Naive B cell (primary cell): ENCODE data around the gene C1QTNF2. TPM values are rescaled to one million over a fixed set of nuclear protein-coding genes. Genes with fewer than 3 reads are reported as not detected.

ENCODE experiments used
- ATAC-seq, 2 donors: fragments of 150-1000 bp; cut with Tn5 transposase; 2 replicates each; pipeline ENCODE4 v1.10.0; 2021; ENCODE audit warnings: low read depth in 2 of 2, mild to moderate bottlenecking in 2 of 2, moderate library complexity in 2 of 2
- DNase-seq: peaks from one replicate; pipeline ENCODE4 v3.0.0; 2022
- H3K27ac Mint-ChIP-seq, 6 donors: one replicate each; pipeline ENCODE4 v1.8.0; 2020 to 2022; ENCODE audit warnings: mild to moderate bottlenecking in 6 of 6, mixed read lengths in 6 of 6, moderate library complexity in 5 of 6, inconsistent platforms in 2 of 6
- H3K27me3 Mint-ChIP-seq, 3 donors: one replicate each; pipeline ENCODE4 v1.8.0; 2021 to 2022; ENCODE audit warnings: mixed read lengths in 3 of 3, mild to moderate bottlenecking in 1 of 3
- H3K36me3 Mint-ChIP-seq, 2 donors: one replicate each; pipeline ENCODE4 v1.8.0; 2020 to 2022; ENCODE audit warnings: mixed read lengths in 2 of 2, inconsistent platforms in 1 of 2, mild to moderate bottlenecking in 1 of 2
- H3K4me1 Mint-ChIP-seq, 3 donors: one replicate each; pipeline ENCODE4 v1.8.0; 2020 to 2022; ENCODE audit warnings: mixed read lengths in 3 of 3, inconsistent platforms in 1 of 3, mild to moderate bottlenecking in 1 of 3, moderate library complexity in 1 of 3
- H3K4me3 Mint-ChIP-seq, 8 donors: one replicate each; pipeline ENCODE4 v1.8.0; 2020 to 2022; ENCODE audit warnings: mild to moderate bottlenecking in 8 of 8, mixed read lengths in 8 of 8, moderate library complexity in 8 of 8, inconsistent platforms in 2 of 8
- H3K9me3 Mint-ChIP-seq, 7 donors: one replicate each; pipeline ENCODE4 v1.8.0; 2020 to 2022; ENCODE audit warnings: mixed read lengths in 7 of 7, mild to moderate bottlenecking in 5 of 7, inconsistent platforms in 2 of 7, moderate library complexity in 1 of 7
- polyA plus RNA-seq, 6 donors: library from polyadenylated mRNA; unstranded; fragments of 300-500 nt; fragmentation: Illumina TruSeq; gene quantifications; one replicate each; pipeline ENCODE4 v1.2.3, GENCODE V29; 2021; ENCODE audit warnings: low read depth in 6 of 6

Gene C1QTNF2
- polyA plus RNA-seq: not detected

GRCh38 chr5:160369990-160370712, at the start of gene C1QTNF2:
Gene C1QTNF2, minus strand, starts transcription at chr5:160370626. Its CDS starts 15,615 bp downstream, at chr5:160355011.
- Mint-ChIP-seq H3K4me1 (peaks cover 9 to 15% (median 10%) of the 10 kb centered on the region in 3 donors), H3K4me3 (peak within 1 kb of the TSS; percentile 61 to 91 (median 85)), H3K27me3 (peaks cover 71 to 78% (median 71%) of the 10 kb centered on the region in 3 donors), H3K27ac (peak within 1 kb of the TSS in 3 of 6 donors; percentile 1 to 85 (median 43)), H3K9me3 (no peaks in the 10 kb centered on the region), H3K36me3 (no peaks in the 10 kb centered on the region)
- DNase-seq (no peak), ATAC-seq (peak; percentile 34 to 64)

GRCh38 chr5:160420331-160420610, 49.8 kb upstream of the C1QTNF2 start:
- Mint-ChIP-seq H3K36me3 (peaks cover 0 to 6% of the 10 kb centered on the region in 2 donors), H3K27ac (peak overlapping the region in 5 of 6 donors; percentile 98 to 100 (median 99)), H3K9me3 (peaks cover 0 to 5% (median 0%) of the 10 kb centered on the region in 7 donors), H3K4me1 (peaks cover 54 to 76% (median 69%) of the 10 kb centered on the region in 3 donors), H3K4me3 (peak overlapping the region; percentile 92 to 100 (median 97)), H3K27me3 (no peaks in the 10 kb centered on the region)
- no peak for DNase-seq
- ATAC-seq: no peak

DNA sequence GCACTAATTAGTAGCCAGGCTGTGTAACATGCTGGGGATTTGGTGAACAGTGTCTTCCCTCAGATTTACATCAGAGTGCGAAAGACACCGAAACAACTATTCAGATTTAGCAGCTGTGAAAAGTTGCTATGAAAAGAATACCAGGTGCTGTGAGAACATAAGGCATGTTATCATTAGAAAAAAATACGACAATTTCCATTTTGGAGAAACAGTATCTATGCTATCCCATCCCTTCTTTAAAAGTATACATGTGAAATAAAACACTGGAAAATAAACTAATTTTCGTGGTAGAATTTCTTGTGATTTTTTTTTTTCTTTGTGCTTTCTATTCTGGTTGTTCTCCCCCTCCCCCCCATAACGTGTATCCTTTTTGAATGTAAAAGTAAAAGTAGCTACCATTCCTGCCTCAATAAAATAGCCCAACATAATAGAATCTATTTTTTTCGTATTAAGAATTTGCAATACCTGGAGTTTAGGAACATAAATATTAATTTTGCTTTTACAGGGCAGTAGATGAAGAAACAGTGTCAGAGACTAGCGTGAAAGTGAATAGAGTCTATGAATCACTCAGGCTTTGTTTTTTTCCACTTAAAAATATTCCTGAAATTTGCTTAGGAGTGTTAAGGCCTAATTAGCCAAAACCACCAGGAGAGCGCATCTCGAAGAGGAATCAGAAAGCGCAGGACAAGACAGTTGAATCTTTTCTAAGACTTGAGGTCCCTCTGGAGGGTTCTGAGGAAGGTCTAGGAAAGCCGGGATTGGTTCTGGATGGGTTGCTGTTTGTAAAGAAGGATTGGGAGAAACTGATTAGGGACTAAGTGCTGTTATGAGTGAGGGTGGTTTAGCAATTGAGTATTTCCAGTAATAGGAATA, 49.3 kb upstream of the C1QTNF2 start:
- Mint-ChIP-seq H3K27ac (peak overlapping the region; percentile 98 to 100 (median 99)), H3K36me3 (peaks cover 0 to 6% of the 10 kb centered on the region in 2 donors), H3K9me3 (peaks cover 0 to 5% (median 0%) of the 10 kb centered on the region in 7 donors), H3K4me1 (peaks cover 49 to 70% (median 66%) of the 10 kb centered on the region in 3 donors), H3K4me3 (peak overlapping the region; percentile 92 to 100 (median 97)), H3K27me3 (no peaks in the 10 kb centered on the region)
- ATAC-seq: peak; percentile 6 to 7
- DNase-seq: peak; percentile 38

- H3K36me3 Mint-ChIP-seq: peaks cover 0 to 6% of the 10 kb centered on the region in 2 donors
- peak within 1 kb of the TSS; percentile 92 to 100 (median 97) for H3K4me3 Mint-ChIP-seq
- ATAC-seq (peak; percentile 82 to 83), DNase-seq (peak; percentile 94)
- peaks cover 44 to 65% (median 59%) of the 10 kb centered on the region in 3 donors for H3K4me1 Mint-ChIP-seq
- no peaks in the 10 kb centered on the region for H3K27me3 Mint-ChIP-seq
- peak within 1 kb of the TSS; percentile 98 to 100 (median 99) for H3K27ac Mint-ChIP-seq
- H3K9me3 Mint-ChIP-seq: peaks cover 0 to 5% (median 0%) of the 10 kb centered on the region in 7 donors
Measured at GRCh38 chr5:160418561-160419457, 48.4 kb upstream of the C1QTNF2 start, which contains the start of gene SLU7. Gene SLU7, minus strand, starts transcription at chr5:160419081. Its CDS starts 3,787 bp downstream, at chr5:160415294.

DNA sequence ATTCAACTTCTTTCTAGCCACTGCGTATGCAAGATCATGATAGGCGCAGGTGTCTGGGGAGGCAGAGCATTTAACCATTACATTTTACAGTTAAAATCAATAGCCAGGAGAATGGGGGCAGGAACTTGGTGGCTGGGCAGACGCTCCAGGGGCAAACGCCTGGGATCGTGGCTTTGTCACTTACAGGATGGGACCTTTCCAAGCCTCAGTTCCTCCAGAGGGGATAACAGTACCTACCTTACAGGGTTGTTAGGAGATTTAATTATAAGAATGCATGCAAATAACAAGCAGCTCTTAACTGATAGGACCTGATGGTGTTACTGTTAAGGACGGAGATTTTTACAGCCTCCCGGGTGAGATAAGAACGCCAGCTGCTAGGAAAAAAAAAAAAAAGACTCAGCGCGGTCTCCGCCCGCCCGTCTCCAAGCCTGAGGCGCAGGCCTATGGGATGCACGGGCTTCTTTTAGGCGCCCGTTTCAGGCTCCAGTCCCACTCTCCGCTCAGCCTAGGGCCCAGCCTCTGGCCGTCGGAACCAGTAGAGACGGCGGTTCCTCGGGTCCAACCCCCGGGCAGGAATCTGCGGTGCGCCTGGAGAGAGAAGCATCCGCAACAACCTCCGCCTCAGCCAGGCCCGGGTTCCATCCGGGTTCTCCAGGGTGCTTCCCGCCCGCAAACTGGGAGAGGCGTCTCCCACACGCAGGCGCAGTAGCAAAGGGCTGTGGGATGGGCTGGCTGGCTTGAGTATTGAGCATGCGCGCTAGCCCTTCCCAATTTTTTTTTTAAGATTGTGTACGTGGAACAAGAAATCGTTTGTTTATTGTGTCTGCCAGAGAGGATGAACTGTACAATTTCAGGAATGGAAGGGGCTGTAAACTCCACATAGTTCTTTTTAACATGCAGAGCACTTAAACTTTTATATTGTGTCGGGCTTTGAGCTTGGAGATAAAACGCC, 29.3 kb upstream of the C1QTNF2 start, which contains the start of gene FAM200C:
FAM200C (minus strand) TSS at position 653 of the 952 bp plus-strand sequence. CDS start 4,564 bp downstream, outside the sequence.
- peak within 1 kb of the TSS; percentile 24 to 96 (median 88) for H3K27ac Mint-ChIP-seq
- DNase-seq (peak; percentile 42), ATAC-seq (peak; percentile 70 to 77)
- peaks cover 18 to 20% of the 10 kb centered on the region in 2 donors for H3K36me3 Mint-ChIP-seq
- H3K4me1 Mint-ChIP-seq: peaks cover 13 to 15% (median 14%) of the 10 kb centered on the region in 3 donors
- no peaks in the 10 kb centered on the region for H3K27me3 Mint-ChIP-seq
- no peaks in the 10 kb centered on the region for H3K9me3 Mint-ChIP-seq
- peak within 1 kb of the TSS; percentile 92 to 97 (median 95) for H3K4me3 Mint-ChIP-seq

DNA sequence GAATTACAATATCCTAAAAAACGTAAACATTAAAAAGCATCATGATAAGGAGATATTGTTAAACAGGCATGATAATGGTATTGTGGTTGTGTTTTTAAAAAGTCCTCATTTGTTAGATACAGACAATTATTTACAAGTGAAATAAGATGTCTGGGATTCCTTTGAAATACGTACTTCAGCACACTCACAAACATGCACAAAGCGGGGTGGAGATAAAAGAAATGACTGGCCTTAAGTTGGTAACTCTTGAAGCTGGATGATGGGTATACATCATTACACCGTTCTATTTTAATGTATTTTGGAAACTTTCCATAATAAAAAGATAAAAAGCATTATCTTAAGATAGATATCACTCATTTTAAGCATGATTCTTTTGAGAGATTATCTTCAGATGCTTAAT, 28.4 kb upstream of the C1QTNF2 start:
- peaks cover 10 to 14% of the 10 kb centered on the region in 2 donors for H3K36me3 Mint-ChIP-seq
- H3K9me3 Mint-ChIP-seq: no peaks in the 10 kb centered on the region
- ATAC-seq: no peak
- no peaks in the 10 kb centered on the region for H3K27me3 Mint-ChIP-seq
- H3K4me3 Mint-ChIP-seq: peak overlapping the region in 6 of 8 donors; percentile 92 to 97 (median 94)
- H3K4me1 Mint-ChIP-seq: peaks cover 13 to 15% (median 14%) of the 10 kb centered on the region in 3 donors
- no peak overlapping the region for H3K27ac Mint-ChIP-seq
- DNase-seq: no peak

- ATAC-seq: no peak
Measured at GRCh38 chr5:160397492-160397891, 27.1 kb upstream of the C1QTNF2 start.

GRCh38 chr5:160395111-160395510, 24.7 kb upstream of the C1QTNF2 start:
- H3K27me3 Mint-ChIP-seq: no peaks in the 10 kb centered on the region
- no peak overlapping the region for H3K4me3 Mint-ChIP-seq
- no peak overlapping the region for H3K27ac Mint-ChIP-seq
- no peak for ATAC-seq
- no peak for DNase-seq
- H3K36me3 Mint-ChIP-seq: no peaks in the 10 kb centered on the region
- peaks cover 11 to 12% (median 12%) of the 10 kb centered on the region in 3 donors for H3K4me1 Mint-ChIP-seq
- no peaks in the 10 kb centered on the region for H3K9me3 Mint-ChIP-seq

More at GRCh38 chr5:160397492-160397891, 27.1 kb upstream of the C1QTNF2 start:
- H3K27me3 Mint-ChIP-seq: no peaks in the 10 kb centered on the region
- H3K4me1 Mint-ChIP-seq: peaks cover 13 to 15% (median 14%) of the 10 kb centered on the region in 3 donors
- no peak overlapping the region for H3K4me3 Mint-ChIP-seq
- H3K36me3 Mint-ChIP-seq: peaks cover 0 to 5% of the 10 kb centered on the region in 2 donors
- H3K9me3 Mint-ChIP-seq: no peaks in the 10 kb centered on the region
- no peak overlapping the region for H3K27ac Mint-ChIP-seq
- DNase-seq: no peak

- H3K27ac Mint-ChIP-seq: no peak overlapping the region
- DNase-seq (no peak), ATAC-seq (no peak)
- no peak overlapping the region for H3K4me3 Mint-ChIP-seq
- no peaks in the 10 kb centered on the region for H3K27me3 Mint-ChIP-seq
- H3K36me3 Mint-ChIP-seq: peaks cover 6 to 17% of the 10 kb centered on the region in 2 donors
- peaks cover 4 to 29% (median 16%) of the 10 kb centered on the region in 7 donors for H3K9me3 Mint-ChIP-seq
- H3K4me1 Mint-ChIP-seq: no peaks in the 10 kb centered on the region
Measured at GRCh38 chr5:160390787-160391696, 20.6 kb upstream of the C1QTNF2 start.

DNA sequence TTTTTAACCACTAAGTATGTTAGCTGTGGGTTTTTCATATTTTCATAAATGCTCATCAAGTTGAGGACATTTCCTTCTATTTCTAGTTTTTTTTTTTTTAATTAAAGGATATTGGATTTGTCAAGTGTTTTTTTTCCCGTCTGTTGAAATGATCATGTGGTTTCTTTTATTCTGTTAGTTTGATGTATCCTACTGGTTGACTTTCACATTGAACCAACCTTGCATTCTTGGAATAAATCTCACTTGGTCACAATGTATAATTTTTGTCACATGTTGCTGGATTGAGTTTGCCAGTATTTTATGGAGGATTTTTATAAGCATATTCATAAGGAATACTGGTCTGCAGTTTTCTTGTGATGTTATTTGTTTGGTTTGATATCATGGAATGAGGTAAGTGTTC, 17.0 kb upstream of the C1QTNF2 start:
- Mint-ChIP-seq H3K4me1 (peaks cover 0 to 10% (median 8%) of the 10 kb centered on the region in 3 donors), H3K27me3 (no peaks in the 10 kb centered on the region), H3K4me3 (no peak overlapping the region), H3K27ac (no peak overlapping the region), H3K36me3 (peaks cover 6 to 17% of the 10 kb centered on the region in 2 donors), H3K9me3 (peaks cover 4 to 30% (median 17%) of the 10 kb centered on the region in 7 donors)
- no peak for ATAC-seq
- DNase-seq: no peak

- H3K27ac Mint-ChIP-seq: no peak overlapping the region
- no peak overlapping the region for H3K4me3 Mint-ChIP-seq
- no peak for DNase-seq
- peaks cover 6 to 17% of the 10 kb centered on the region in 2 donors for H3K36me3 Mint-ChIP-seq
- peaks cover 4 to 30% (median 17%) of the 10 kb centered on the region in 7 donors for H3K9me3 Mint-ChIP-seq
- H3K4me1 Mint-ChIP-seq: peaks cover 0 to 18% (median 11%) of the 10 kb centered on the region in 3 donors
- no peak for ATAC-seq
- H3K27me3 Mint-ChIP-seq: no peaks in the 10 kb centered on the region
Measured at GRCh38 chr5:160385496-160385895, 15.1 kb upstream of the C1QTNF2 start.
